Measurements from ENCODE around the gene BICC1. TPM values are rescaled to one million over a fixed set of nuclear protein-coding genes. Genes with fewer than 3 reads are reported as not detected.

The BICC1 gene
- total RNA-seq, 1 experiment from 2014 or later, result not detected

DNA sequence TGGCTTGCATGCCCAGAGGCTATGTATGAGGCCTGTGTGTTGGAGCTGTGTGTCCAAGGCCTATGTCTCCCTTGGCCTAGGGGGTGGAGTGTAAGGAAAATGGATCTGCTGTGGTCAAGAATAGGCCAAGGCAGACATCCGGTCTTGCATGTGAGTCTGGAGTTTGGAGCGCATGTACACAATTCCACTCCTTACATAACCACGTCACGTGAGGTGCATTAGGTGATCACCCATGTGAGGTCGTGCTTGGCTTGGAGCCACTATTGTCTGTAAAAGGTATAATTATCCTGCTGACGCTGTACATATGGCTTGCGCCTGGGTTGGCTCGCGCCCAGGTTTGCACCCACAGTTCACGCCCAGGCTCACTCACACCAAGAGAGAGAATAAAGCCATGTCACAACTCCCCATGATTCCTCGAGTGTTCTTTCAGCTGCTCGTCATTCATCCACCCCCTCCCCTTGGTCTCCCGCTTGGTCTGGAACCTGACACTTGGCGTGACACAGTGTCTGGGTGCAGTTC is 105.5 kb downstream of the BICC1 start:
- H3K9me2 ChIP-seq (ENCODE audit: insufficient read depth), result no peaks in the 10 kb centered on the region
- no peaks in the 10 kb centered on the region for H3K4me1 ChIP-seq (ENCODE audit: control insufficient read depth in 1 of 2, insufficient read depth in 2 of 2, low read length in 2 of 2)
- ChIA-PET POLR2A (no interaction called here), CTCF (no interaction called here), RAD21 (ENCODE audit: low non-redundant PET in 1 of 2, low total read pairs in 2 of 2, uncharacterized antibody in 2 of 2, unreplicated experiment in 2 of 2) (no interaction called here)
- no peaks in the 10 kb centered on the region for H3K79me2 ChIP-seq (ENCODE audit: insufficient read depth, low read length)
- no peaks in the 10 kb centered on the region for H3K9me3 ChIP-seq (ENCODE audit: control insufficient read depth in 1 of 2, insufficient read depth in 1 of 2, low read depth in 1 of 2, low read length in 2 of 2)
- intact Hi-C loops (cut with micrococcal nuclease), result no loop called here
- no peaks in the 10 kb centered on the region for H3K36me3 ChIP-seq (ENCODE audit: control insufficient read depth in 1 of 2, insufficient read depth in 2 of 2, low read length in 2 of 2)
- DNase-seq (ENCODE audit: low read depth, low spot score) (no peak), ATAC-seq (no peak)
- H3K27ac ChIP-seq (ENCODE audit: low read depth, low read length), result no peak overlapping the region
- H4K20me1 ChIP-seq (ENCODE audit: insufficient read depth), result no peaks in the 10 kb centered on the region
- no peaks in the 10 kb centered on the region for H3K27me3 ChIP-seq (ENCODE audit: insufficient read depth, low read length)
- BruUV-seq (replicated peaks), result no TSS peak
- no peak overlapping the region for H3K9ac ChIP-seq (ENCODE audit: low read length)
- no peak overlapping the region for H2AFZ ChIP-seq (ENCODE audit: low read depth, low read length, poor library complexity, severe bottlenecking)
- H3K4me3 ChIP-seq (replicated peaks in 1 of 2; ENCODE audit: low read depth in 1 of 2, low read length in 2 of 2), result no peak overlapping the region
- TF ChIP-seq, protein P1, sequence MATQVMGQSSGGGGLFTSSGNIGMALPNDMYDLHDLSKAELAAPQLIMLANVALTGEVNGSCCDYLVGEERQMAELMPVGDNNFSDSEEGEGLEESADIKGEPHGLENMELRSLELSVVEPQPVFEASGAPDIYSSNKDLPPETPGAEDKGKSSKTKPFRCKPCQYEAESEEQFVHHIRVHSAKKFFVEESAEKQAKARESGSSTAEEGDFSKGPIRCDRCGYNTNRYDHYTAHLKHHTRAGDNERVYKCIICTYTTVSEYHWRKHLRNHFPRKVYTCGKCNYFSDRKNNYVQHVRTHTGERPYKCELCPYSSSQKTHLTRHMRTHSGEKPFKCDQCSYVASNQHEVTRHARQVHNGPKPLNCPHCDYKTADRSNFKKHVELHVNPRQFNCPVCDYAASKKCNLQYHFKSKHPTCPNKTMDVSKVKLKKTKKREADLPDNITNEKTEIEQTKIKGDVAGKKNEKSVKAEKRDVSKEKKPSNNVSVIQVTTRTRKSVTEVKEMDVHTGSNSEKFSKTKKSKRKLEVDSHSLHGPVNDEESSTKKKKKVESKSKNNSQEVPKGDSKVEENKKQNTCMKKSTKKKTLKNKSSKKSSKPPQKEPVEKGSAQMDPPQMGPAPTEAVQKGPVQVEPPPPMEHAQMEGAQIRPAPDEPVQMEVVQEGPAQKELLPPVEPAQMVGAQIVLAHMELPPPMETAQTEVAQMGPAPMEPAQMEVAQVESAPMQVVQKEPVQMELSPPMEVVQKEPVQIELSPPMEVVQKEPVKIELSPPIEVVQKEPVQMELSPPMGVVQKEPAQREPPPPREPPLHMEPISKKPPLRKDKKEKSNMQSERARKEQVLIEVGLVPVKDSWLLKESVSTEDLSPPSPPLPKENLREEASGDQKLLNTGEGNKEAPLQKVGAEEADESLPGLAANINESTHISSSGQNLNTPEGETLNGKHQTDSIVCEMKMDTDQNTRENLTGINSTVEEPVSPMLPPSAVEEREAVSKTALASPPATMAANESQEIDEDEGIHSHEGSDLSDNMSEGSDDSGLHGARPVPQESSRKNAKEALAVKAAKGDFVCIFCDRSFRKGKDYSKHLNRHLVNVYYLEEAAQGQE (IDR thresholded peaks at IDR 0.05; ENCODE audit: low read depth), result no peak
- TF ChIP-seq CEBPB (IDR thresholded peaks at IDR 0.05; ENCODE audit: low read depth) (no peak), SRF (IDR thresholded peaks at IDR 0.05; ENCODE audit: low read depth) (no peak), EZH2phosphoT487 (IDR thresholded peaks at IDR 0.05; ENCODE audit: borderline replicate concordance) (no peak), CBX3 (IDR thresholded peaks at IDR 0.05; ENCODE audit: low read depth) (no peak), FOSL1 (IDR thresholded peaks at IDR 0.05; ENCODE audit: low read depth) (no peak), SP1 (IDR thresholded peaks at IDR 0.05; ENCODE audit: low read depth) (no peak), ZFX (IDR thresholded peaks at IDR 0.05) (no peak), TCF7L2 (IDR thresholded peaks at IDR 0.05; ENCODE audit: borderline replicate concordance, extremely low read depth, insufficient read depth, insufficient read length) (no peak), YY1 (IDR thresholded peaks at IDR 0.05; ENCODE audit: extremely low read depth, insufficient replicate concordance, low read depth, low read length) (no peak), ELF1 (IDR thresholded peaks at IDR 0.05; ENCODE audit: borderline replicate concordance, low read depth) (no peak)
- TF ChIP-seq, protein P2, sequence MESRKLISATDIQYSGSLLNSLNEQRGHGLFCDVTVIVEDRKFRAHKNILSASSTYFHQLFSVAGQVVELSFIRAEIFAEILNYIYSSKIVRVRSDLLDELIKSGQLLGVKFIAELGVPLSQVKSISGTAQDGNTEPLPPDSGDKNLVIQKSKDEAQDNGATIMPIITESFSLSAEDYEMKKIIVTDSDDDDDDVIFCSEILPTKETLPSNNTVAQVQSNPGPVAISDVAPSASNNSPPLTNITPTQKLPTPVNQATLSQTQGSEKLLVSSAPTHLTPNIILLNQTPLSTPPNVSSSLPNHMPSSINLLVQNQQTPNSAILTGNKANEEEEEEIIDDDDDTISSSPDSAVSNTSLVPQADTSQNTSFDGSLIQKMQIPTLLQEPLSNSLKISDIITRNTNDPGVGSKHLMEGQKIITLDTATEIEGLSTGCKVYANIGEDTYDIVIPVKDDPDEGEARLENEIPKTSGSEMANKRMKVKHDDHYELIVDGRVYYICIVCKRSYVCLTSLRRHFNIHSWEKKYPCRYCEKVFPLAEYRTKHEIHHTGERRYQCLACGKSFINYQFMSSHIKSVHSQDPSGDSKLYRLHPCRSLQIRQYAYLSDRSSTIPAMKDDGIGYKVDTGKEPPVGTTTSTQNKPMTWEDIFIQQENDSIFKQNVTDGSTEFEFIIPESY (IDR thresholded peaks at IDR 0.05; ENCODE audit: extremely low read depth, insufficient replicate concordance, low read length), result no peak
- H3K4me2 ChIP-seq (ENCODE audit: low read length), result no peak overlapping the region
